Measurements from ENCODE around the gene PIGK.

GRCh38 chr1:77121503-77121902, 97.7 kb downstream of the PIGK start:
- TF ChIP-seq CTCF (IDR thresholded peaks at IDR 0.05 in 2 of 3, conservative IDR thresholded peaks at IDR 0.05 in 1 of 3; ENCODE audit: borderline replicate concordance in 1 of 3, insufficient read depth in 1 of 3, low read depth in 2 of 3, low read length in 2 of 3) (no peak), JUND (IDR thresholded peaks at IDR 0.05) (no peak), EGR1 (IDR thresholded peaks at IDR 0.05; ENCODE audit: low read depth) (no peak), ZNF274 (IDR thresholded peaks at IDR 0.05; ENCODE audit: low read depth, low read length) (no peak), MAX (IDR thresholded peaks at IDR 0.05) (no peak), ELF1 (IDR thresholded peaks at IDR 0.05; ENCODE audit: borderline replicate concordance, low read depth) (no peak), CEBPB (IDR thresholded peaks at IDR 0.05; ENCODE audit: low read depth) (no peak), REST (IDR thresholded peaks at IDR 0.05; ENCODE audit: low read depth) (no peak)

Data from HCT116 (cell line).